ENCODE data around the gene LDLRAD4.
A peak's percentile ranks its signal among the peaks of the same experiment; 100 is the strongest.

LDLRAD4 gene

GRCh38 chr18:13500227-13500865 lies 281.8 kb downstream of the LDLRAD4 start:
- no peak for TF ChIP-seq FOXM1 (IDR thresholded peaks at IDR 0.05; ENCODE audit: borderline replicate concordance, low read depth)
- no peak for TF ChIP-seq TCF12 (IDR thresholded peaks at IDR 0.05; ENCODE audit: low read depth)
- no peak for TF ChIP-seq EP300 (IDR thresholded peaks at IDR 0.05; ENCODE audit: borderline replicate concordance)
- TF ChIP-seq REST (IDR thresholded peaks at IDR 0.05; ENCODE audit: low read depth) = no peak
- TF ChIP-seq NFIC (IDR thresholded peaks at IDR 0.05) = no peak
- no peak for TF ChIP-seq RAD21 (IDR thresholded peaks at IDR 0.05; ENCODE audit: low read depth)
- no peak for TF ChIP-seq TAF1 (IDR thresholded peaks at IDR 0.05; ENCODE audit: low read depth)
- no peak for TF ChIP-seq CREB1 (IDR thresholded peaks at IDR 0.05; ENCODE audit: low read depth)
- TF ChIP-seq YY1 (IDR thresholded peaks at IDR 0.05; ENCODE audit: low read depth) = no peak
- TF ChIP-seq USF1 (IDR thresholded peaks at IDR 0.05) = no peak
- TF ChIP-seq CEBPB (IDR thresholded peaks at IDR 0.05) = no peak
- no peak for TF ChIP-seq MAX (IDR thresholded peaks at IDR 0.05)
- TF ChIP-seq TEAD4 (IDR thresholded peaks at IDR 0.05) = no peak

GRCh38 chr18:13500869-13501542 lies 282.4 kb downstream of the LDLRAD4 start:
- TF ChIP-seq EGR1 (IDR thresholded peaks at IDR 0.05) (no peak), USF1 (IDR thresholded peaks at IDR 0.05) (no peak), EP300 (IDR thresholded peaks at IDR 0.05; ENCODE audit: borderline replicate concordance) (peak; percentile 79), TCF12 (IDR thresholded peaks at IDR 0.05; ENCODE audit: low read depth) (peak; percentile 44; the same call in 1 of the 2 replicates), FOXM1 (IDR thresholded peaks at IDR 0.05; ENCODE audit: borderline replicate concordance, low read depth) (0 out of 2 replicates have a peak, but pooled peaks have one; percentile 41), CEBPB (IDR thresholded peaks at IDR 0.05) (no peak), CREB1 (IDR thresholded peaks at IDR 0.05; ENCODE audit: low read depth) (no peak), RAD21 (IDR thresholded peaks at IDR 0.05; ENCODE audit: low read depth) (no peak; the same call in 1 of the 2 replicates), NFIC (IDR thresholded peaks at IDR 0.05) (peak; percentile 90), YY1 (IDR thresholded peaks at IDR 0.05; ENCODE audit: low read depth) (no peak), TEAD4 (IDR thresholded peaks at IDR 0.05) (peak; percentile 50; the same call in 1 of the 2 replicates), MAX (IDR thresholded peaks at IDR 0.05) (peak; percentile 78)

GRCh38 chr18:13501543-13501887 lies 283.0 kb downstream of the LDLRAD4 start:
- TF ChIP-seq MAX (IDR thresholded peaks at IDR 0.05) (no peak), EP300 (IDR thresholded peaks at IDR 0.05; ENCODE audit: borderline replicate concordance) (no peak), CREB1 (IDR thresholded peaks at IDR 0.05; ENCODE audit: low read depth) (no peak), TCF12 (IDR thresholded peaks at IDR 0.05; ENCODE audit: low read depth) (peak; percentile 8; the same call in 1 of the 2 replicates), EGR1 (IDR thresholded peaks at IDR 0.05) (no peak), TEAD4 (IDR thresholded peaks at IDR 0.05) (no peak)

- TF ChIP-seq USF1 (IDR thresholded peaks at IDR 0.05) (no peak), CEBPB (IDR thresholded peaks at IDR 0.05) (no peak)
These were observed 283.3 kb downstream of the LDLRAD4 start for GRCh38 chr18:13501891-13502290.

- TF ChIP-seq NFIC (IDR thresholded peaks at IDR 0.05) (peak; percentile 25; the same call in 1 of the 2 replicates), ZBTB7A (IDR thresholded peaks at IDR 0.05; ENCODE audit: low read depth) (no peak), MAX (IDR thresholded peaks at IDR 0.05) (no peak)
These were observed 284.0 kb downstream of the LDLRAD4 start for GRCh38 chr18:13502585-13502984.

- TF ChIP-seq TAF1 (IDR thresholded peaks at IDR 0.05; ENCODE audit: low read depth) (no peak), EP300 (IDR thresholded peaks at IDR 0.05; ENCODE audit: borderline replicate concordance) (no peak), CREB1 (IDR thresholded peaks at IDR 0.05; ENCODE audit: low read depth) (no peak)
These were observed 285.3 kb downstream of the LDLRAD4 start for GRCh38 chr18:13503836-13504235.

- TF ChIP-seq CEBPB (IDR thresholded peaks at IDR 0.05) = no peak
- TF ChIP-seq TAF1 (IDR thresholded peaks at IDR 0.05; ENCODE audit: low read depth) = no peak
- no peak for TF ChIP-seq EGR1 (IDR thresholded peaks at IDR 0.05)
- TF ChIP-seq RAD21 (IDR thresholded peaks at IDR 0.05; ENCODE audit: low read depth) = no peak
- no peak for TF ChIP-seq REST (IDR thresholded peaks at IDR 0.05; ENCODE audit: low read depth)
- no peak for TF ChIP-seq CREB1 (IDR thresholded peaks at IDR 0.05; ENCODE audit: low read depth)
- no peak for TF ChIP-seq ZBTB7A (IDR thresholded peaks at IDR 0.05; ENCODE audit: low read depth)
- no peak for TF ChIP-seq EP300 (IDR thresholded peaks at IDR 0.05; ENCODE audit: borderline replicate concordance)
- TF ChIP-seq FOXM1 (IDR thresholded peaks at IDR 0.05; ENCODE audit: borderline replicate concordance, low read depth) = no peak
- no peak for TF ChIP-seq USF1 (IDR thresholded peaks at IDR 0.05)
- no peak for TF ChIP-seq TEAD4 (IDR thresholded peaks at IDR 0.05)
- no peak for TF ChIP-seq TCF12 (IDR thresholded peaks at IDR 0.05; ENCODE audit: low read depth)
- TF ChIP-seq MAX (IDR thresholded peaks at IDR 0.05) = no peak
- TF ChIP-seq NFIC (IDR thresholded peaks at IDR 0.05) = no peak
- no peak for TF ChIP-seq YY1 (IDR thresholded peaks at IDR 0.05; ENCODE audit: low read depth)
These were observed 287.3 kb downstream of the LDLRAD4 start for GRCh38 chr18:13505780-13506345.
